SHP77 (cell line): Measurements from ENCODE around the gene LDLRAD4.

Experiments
- DNase-seq, 2 experiments: peaks; one replicate each; lab custom pipeline; 2025; lab: John Stamatoyannopoulos, UW

LDLRAD4 gene

GRCh38 chr18:13229001-13229671 is 10.6 kb downstream of the LDLRAD4 start:
- no peak for DNase-seq

GRCh38 chr18:13231151-13231550 is 12.6 kb downstream of the LDLRAD4 start:
- DNase-seq = no peak

GRCh38 chr18:13232086-13232917 is 13.7 kb downstream of the LDLRAD4 start:
- DNase-seq = peak; percentile 53

GRCh38 chr18:13232971-13233786 is 14.6 kb downstream of the LDLRAD4 start:
- peak; percentile 43 to 44 for DNase-seq

- DNase-seq = peak in 1 of 2 experiments; percentile 9
Measured at GRCh38 chr18:13233787-13234783, 15.5 kb downstream of the LDLRAD4 start.

GRCh38 chr18:13235421-13235831 is 16.9 kb downstream of the LDLRAD4 start:
- DNase-seq = no peak

- no peak for DNase-seq
Measured at GRCh38 chr18:13235981-13236380, 17.4 kb downstream of the LDLRAD4 start.

- no peak for DNase-seq
Measured at GRCh38 chr18:13236411-13236810, 17.9 kb downstream of the LDLRAD4 start.

- DNase-seq = no peak
Measured at GRCh38 chr18:13237073-13237472, 18.5 kb downstream of the LDLRAD4 start.

- no peak for DNase-seq
Measured at GRCh38 chr18:13237641-13238040, 19.1 kb downstream of the LDLRAD4 start.

GRCh38 chr18:13239171-13239956 is 20.8 kb downstream of the LDLRAD4 start:
- no peak for DNase-seq

- DNase-seq = no peak
Measured at GRCh38 chr18:13240060-13240725, 21.6 kb downstream of the LDLRAD4 start.

- no peak for DNase-seq
Measured at GRCh38 chr18:13241083-13241892, 22.7 kb downstream of the LDLRAD4 start.

- no peak for DNase-seq
Measured at GRCh38 chr18:13241893-13242175, 23.3 kb downstream of the LDLRAD4 start.

GRCh38 chr18:13242797-13243196 is 24.2 kb downstream of the LDLRAD4 start:
- no peak for DNase-seq

- no peak for DNase-seq
Measured at GRCh38 chr18:13243363-13243762, 24.8 kb downstream of the LDLRAD4 start.

GRCh38 chr18:13244135-13244534 is 25.6 kb downstream of the LDLRAD4 start:
- DNase-seq = no peak

- peak; percentile 83 to 87 for DNase-seq
Measured at GRCh38 chr18:13245481-13246000, 27.0 kb downstream of the LDLRAD4 start.

- no peak for DNase-seq
Measured at GRCh38 chr18:13246121-13246520, 27.6 kb downstream of the LDLRAD4 start.
